Measurements from ENCODE around the gene FAM76A. TPM values are rescaled to one million over a fixed set of nuclear protein-coding genes. Genes with fewer than 3 reads are reported as not detected.
A peak's percentile ranks its signal among the peaks of the same experiment; 100 is the strongest.

The FAM76A gene
- total RNA-seq, 4 donors from 2014 or later = 12.5 to 24.2 (median 16.6) TPM

GRCh38 chr1:27755865-27756264 lies 30.1 kb downstream of the FAM76A start:
- 65 to 71% methylated on average over 2 to 4 of the region's 4 CpGs for WGBS, 2 donors (ENCODE audit: low coverage in 1 of 2)
- H3K4me3 ChIP-seq = no peak overlapping the region
- TF ChIP-seq EP300 (IDR thresholded peaks at IDR 0.05) (no peak), CTCF (IDR thresholded peaks at IDR 0.05) (no peak), POLR2AphosphoS5 (IDR thresholded peaks at IDR 0.05) (no peak), POLR2A (IDR thresholded peaks at IDR 0.05) (no peak)
- H3K27me3 ChIP-seq = no peaks in the 10 kb centered on the region
- ATAC-seq = peak; percentile 67
- H3K36me3 ChIP-seq = peaks cover 0 to 93% of the 10 kb centered on the region in 2 donors
- H3K4me1 ChIP-seq = peaks cover 0 to 6% (median 0%) of the 10 kb centered on the region in 3 donors
- peak overlapping the region in 2 of 4 donors; percentile 20 to 25 for H3K27ac ChIP-seq
- H3K9me3 ChIP-seq = no peaks in the 10 kb centered on the region

GRCh38 chr1:27759236-27759635 lies 33.5 kb downstream of the FAM76A start:
- no peak for ATAC-seq
- Histone ChIP-seq H3K4me3 (no peak overlapping the region), H3K9me3 (no peaks in the 10 kb centered on the region), H3K4me1 (peaks cover 0 to 6% (median 0%) of the 10 kb centered on the region in 3 donors), H3K36me3 (peaks cover 0 to 90% of the 10 kb centered on the region in 2 donors), H3K27me3 (no peaks in the 10 kb centered on the region), H3K27ac (no peak overlapping the region)
- 80 to 81% methylated on average over 2 of the region's 2 CpGs for WGBS, 2 donors (ENCODE audit: low coverage in 1 of 2)
- TF ChIP-seq EP300 (IDR thresholded peaks at IDR 0.05) (no peak), CTCF (IDR thresholded peaks at IDR 0.05) (no peak)

GRCh38 chr1:27760426-27760825 lies 34.7 kb downstream of the FAM76A start:
- H3K27me3 ChIP-seq = no peaks in the 10 kb centered on the region
- no peak overlapping the region for H3K4me3 ChIP-seq
- ATAC-seq = peak; percentile 25
- WGBS, 2 donors (ENCODE audit: low coverage in 1 of 2) = 50 to 88% methylated on average over 2 of the region's 3 CpGs
- TF ChIP-seq POLR2AphosphoS5 (IDR thresholded peaks at IDR 0.05) (no peak), CTCF (IDR thresholded peaks at IDR 0.05) (no peak), EP300 (IDR thresholded peaks at IDR 0.05) (no peak), POLR2A (IDR thresholded peaks at IDR 0.05) (no peak)
- no peak overlapping the region for H3K27ac ChIP-seq
- H3K4me1 ChIP-seq = peaks cover 0 to 3% (median 0%) of the 10 kb centered on the region in 3 donors
- no peaks in the 10 kb centered on the region for H3K9me3 ChIP-seq
- peaks cover 0 to 78% of the 10 kb centered on the region in 2 donors for H3K36me3 ChIP-seq

GRCh38 chr1:27762033-27762432 lies 36.3 kb downstream of the FAM76A start:
- Histone ChIP-seq H3K4me1 (no peaks in the 10 kb centered on the region), H3K27ac (no peak overlapping the region), H3K36me3 (peaks cover 0 to 62% of the 10 kb centered on the region in 2 donors), H3K4me3 (no peak overlapping the region), H3K9me3 (no peaks in the 10 kb centered on the region), H3K27me3 (no peaks in the 10 kb centered on the region)
- TF ChIP-seq CTCF (IDR thresholded peaks at IDR 0.05) (no peak), POLR2A (IDR thresholded peaks at IDR 0.05) (no peak), POLR2AphosphoS5 (IDR thresholded peaks at IDR 0.05) (no peak), EP300 (IDR thresholded peaks at IDR 0.05) (no peak)
- ATAC-seq = no peak
- WGBS, 2 donors (ENCODE audit: low coverage in 1 of 2) = 67 to 100% methylated on average over 1 of the region's 1 CpG

- H3K9me3 ChIP-seq = no peaks in the 10 kb centered on the region
- no peaks in the 10 kb centered on the region for H3K4me1 ChIP-seq
- ATAC-seq = no peak
- H3K27ac ChIP-seq = no peak overlapping the region
- H3K27me3 ChIP-seq = no peaks in the 10 kb centered on the region
- TF ChIP-seq POLR2AphosphoS5 (IDR thresholded peaks at IDR 0.05) = no peak
- TF ChIP-seq POLR2A (IDR thresholded peaks at IDR 0.05) = no peak
- no peak for TF ChIP-seq CTCF (IDR thresholded peaks at IDR 0.05)
- TF ChIP-seq EP300 (IDR thresholded peaks at IDR 0.05) = no peak
- H3K36me3 ChIP-seq = peaks cover 0 to 48% of the 10 kb centered on the region in 2 donors
- WGBS, 2 donors (ENCODE audit: low coverage in 1 of 2) = 100% methylated on average over 2 to 3 of the region's 4 CpGs
- H3K4me3 ChIP-seq = no peak overlapping the region
Measured at GRCh38 chr1:27763358-27763757, 37.6 kb downstream of the FAM76A start.

Measured in gastroesophageal sphincter (tissue), 4 donors.